ENCODE results near the gene LGR5.

DNA sequence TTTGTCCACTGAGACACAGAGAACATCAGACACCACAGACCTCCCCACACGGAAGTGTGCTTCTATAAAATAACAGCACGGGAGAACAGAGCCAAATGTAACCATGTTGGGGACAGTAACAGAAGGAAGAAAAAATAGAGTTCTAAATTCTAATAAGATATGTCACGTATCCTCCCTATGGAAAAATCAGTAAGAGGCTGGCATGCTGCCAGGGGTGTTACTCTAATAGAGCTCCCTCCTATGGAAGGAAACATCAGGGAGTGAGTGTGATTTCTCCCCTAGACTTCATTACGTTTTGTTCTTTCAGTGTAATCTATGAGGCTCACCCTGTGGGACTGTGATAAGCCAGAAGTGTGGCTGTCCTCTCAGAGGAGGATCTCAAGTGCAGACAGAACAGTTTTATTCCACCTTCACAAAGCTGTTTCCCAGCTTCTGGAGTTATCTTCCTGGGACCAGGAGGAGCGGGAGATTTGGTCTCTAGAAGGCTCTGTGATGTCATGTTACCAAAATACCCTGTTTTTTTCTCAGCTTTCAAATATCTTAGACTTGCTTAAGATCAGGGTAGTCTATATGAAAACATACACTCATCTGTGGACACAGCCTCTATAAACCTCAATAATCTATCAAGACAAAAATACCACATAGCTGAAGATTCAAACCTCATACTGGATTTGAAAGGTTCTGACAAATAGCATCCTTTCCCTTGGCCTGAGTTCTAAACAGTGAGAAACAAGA lies 154.8 kb downstream of the LGR5 start:
- TF ChIP-seq POLR2A (IDR thresholded peaks at IDR 0.05) = no peak
- TF ChIP-seq, protein P1, sequence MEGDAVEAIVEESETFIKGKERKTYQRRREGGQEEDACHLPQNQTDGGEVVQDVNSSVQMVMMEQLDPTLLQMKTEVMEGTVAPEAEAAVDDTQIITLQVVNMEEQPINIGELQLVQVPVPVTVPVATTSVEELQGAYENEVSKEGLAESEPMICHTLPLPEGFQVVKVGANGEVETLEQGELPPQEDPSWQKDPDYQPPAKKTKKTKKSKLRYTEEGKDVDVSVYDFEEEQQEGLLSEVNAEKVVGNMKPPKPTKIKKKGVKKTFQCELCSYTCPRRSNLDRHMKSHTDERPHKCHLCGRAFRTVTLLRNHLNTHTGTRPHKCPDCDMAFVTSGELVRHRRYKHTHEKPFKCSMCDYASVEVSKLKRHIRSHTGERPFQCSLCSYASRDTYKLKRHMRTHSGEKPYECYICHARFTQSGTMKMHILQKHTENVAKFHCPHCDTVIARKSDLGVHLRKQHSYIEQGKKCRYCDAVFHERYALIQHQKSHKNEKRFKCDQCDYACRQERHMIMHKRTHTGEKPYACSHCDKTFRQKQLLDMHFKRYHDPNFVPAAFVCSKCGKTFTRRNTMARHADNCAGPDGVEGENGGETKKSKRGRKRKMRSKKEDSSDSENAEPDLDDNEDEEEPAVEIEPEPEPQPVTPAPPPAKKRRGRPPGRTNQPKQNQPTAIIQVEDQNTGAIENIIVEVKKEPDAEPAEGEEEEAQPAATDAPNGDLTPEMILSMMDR (IDR thresholded peaks at IDR 0.05 in 8 of 11, conservative IDR thresholded peaks at IDR 0.05 in 3 of 11) = no peak
- no peak for TF ChIP-seq POLR2AphosphoS5 (IDR thresholded peaks at IDR 0.05)

All from spleen (tissue), 7 donors.